HepG2 (cell line): ENCODE results near the gene NRL. TPM values are rescaled to one million over a fixed set of nuclear protein-coding genes. Genes with fewer than 3 reads are reported as not detected.

Source experiments
- AHR ChIP-seq: IDR thresholded peaks from 2 replicates; pipeline ENCODE4 v1.6.1; 2018; ENCODE audit warnings: missing genetic modification reagents, missing compliant biosample characterization
- ARID5B ChIP-seq: IDR thresholded peaks from 2 replicates; pipeline ENCODE4 v1.4.0; 2020; ENCODE audit warnings: mild to moderate bottlenecking, missing genetic modification reagents
- ATF4 ChIP-seq, 2 experiments: fragments of 450-650 bp in 1 of 2; sonication (generic) in 1 of 2; formaldehyde crosslinking; IDR thresholded peaks; 2 replicates each; pipeline versions ENCODE4 v1.5.0 to v1.8.0; 2020 to 2022; ENCODE audit warnings: mild to moderate bottlenecking in 1 of 2, missing genetic modification reagents in 1 of 2
- BCL3 ChIP-seq: sonication (generic); formaldehyde crosslinking; IDR thresholded peaks from 2 replicates; pipeline ENCODE4 v1.5.1; 2020; ENCODE audit warnings: mild to moderate bottlenecking, missing genetic modification reagents, moderate library complexity
- BRCA1 ChIP-seq: sonication (generic); formaldehyde crosslinking; IDR thresholded peaks from 2 replicates; pipeline ENCODE4 v1.4.0; 2020; ENCODE audit warnings: missing genetic modification reagents
- IKZF5 ChIP-seq: IDR thresholded peaks from 2 replicates; pipeline ENCODE4 v1.6.1; 2018; ENCODE audit warnings: missing genetic modification reagents, mild to moderate bottlenecking, missing compliant biosample characterization
- KLF16 ChIP-seq, 2 experiments: sonication (generic) in 1 of 2; formaldehyde crosslinking in 1 of 2; IDR thresholded peaks; 2 replicates each; pipeline versions ENCODE4 v1.6.1 to v1.8.0; 2016 to 2023; ENCODE audit warnings: missing genetic modification reagents in 2 of 2, missing compliant biosample characterization in 1 of 2
- MTF1 ChIP-seq: sonication (generic); formaldehyde crosslinking; IDR thresholded peaks from 2 replicates; pipeline ENCODE4 v1.5.0; 2020; ENCODE audit warnings: missing genetic modification reagents
- RNF2 ChIP-seq: fragments of 450-650 bp; conservative IDR thresholded peaks from 2 replicates; pipeline ENCODE4 v1.6.1; 2016; ENCODE audit warnings: low read depth
- ZBTB10 ChIP-seq: sonication (generic); formaldehyde crosslinking; IDR thresholded peaks from 2 replicates; pipeline ENCODE4 v1.4.0; 2020; ENCODE audit warnings: missing genetic modification reagents, borderline replicate concordance
- ZFP90 ChIP-seq: sonication (generic); formaldehyde crosslinking; IDR thresholded peaks from 2 replicates; pipeline ENCODE4 v1.8.0; 2022; ENCODE audit warnings: missing genetic modification reagents, mild to moderate bottlenecking, inconsistent platforms, borderline replicate concordance
- ZNF235 ChIP-seq: sonication (generic); formaldehyde crosslinking; IDR thresholded peaks from 2 replicates; pipeline ENCODE4 v1.8.1; 2023; ENCODE audit warnings: mild to moderate bottlenecking, missing genetic modification reagents, borderline replicate concordance
- ZNF589 ChIP-seq: sonication (generic); formaldehyde crosslinking; conservative IDR thresholded peaks from 2 replicates; pipeline ENCODE4 v1.8.0; 2022; ENCODE audit warnings: mild to moderate bottlenecking, moderate library complexity, missing genetic modification reagents
- ZNF891 ChIP-seq: sonication (generic); formaldehyde crosslinking; IDR thresholded peaks from 2 replicates; pipeline ENCODE4 v1.5.0; 2020; ENCODE audit warnings: mild to moderate bottlenecking, missing genetic modification reagents
- ZSCAN21 ChIP-seq: sonication (generic); formaldehyde crosslinking; IDR thresholded peaks from 2 replicates; pipeline ENCODE4 v1.8.0; 2022; ENCODE audit warnings: mild to moderate bottlenecking, missing genetic modification reagents, moderate library complexity, borderline replicate concordance
- polyA plus RNA-seq, 8 experiments: library from polyadenylated mRNA; depleted of rRNA in 3 of 8; stranded (reverse) in 7 of 8; unstranded in 1 of 8; fragments of >200 nt; fragmentation: Illumina TruSeq in 4 of 8; extraction: Trizol in 4 of 8; gene quantifications; 2 replicates each; pipeline versions ENCODE4 v1.2.1 to v1.2.3, GENCODE V29; 2011 to 2016; ENCODE audit warnings: low read depth in 4 of 8, missing spikeins in 1 of 8, mixed read lengths in 1 of 8; ENCODE audit not compliant: insufficient read depth in 1 of 8
- total RNA-seq, 5 experiments: library from RNA; depleted of rRNA; stranded (reverse); fragments of >200 nt; fragmentation: Illumina TruSeq; extraction: Trizol; gene quantifications; 2 replicates each; pipeline ENCODE4 v1.2.3, GENCODE V29; 2016; ENCODE audit warnings: low read depth in 1 of 5

Gene NRL
- total and polyA plus RNA-seq, 2 of the 13 experiments (the other 11 are each of a cell fraction or from before 2014, with no cell fraction given) = 2.5 to 4.7 TPM

- TF ChIP-seq ATF4 (CRISPR knock-in tag; IDR thresholded peaks at IDR 0.05) (no peak), MTF1 (CRISPR knock-in tag) (0 out of 2 replicates have a peak, but pooled peaks have one; percentile 16), RNF2 (no peak), ARID5B (CRISPR knock-in tag) (0 out of 2 replicates have a peak, but pooled peaks have one; percentile 11), BCL3 (CRISPR knock-in tag) (no peak), KLF16 (CRISPR knock-in tag; IDR thresholded peaks at IDR 0.05) (no peak), ZFP90 (peak; percentile 55; the same call in 1 of the 2 replicates), ZSCAN21 (CRISPR knock-in tag) (no peak), ZNF891 (CRISPR knock-in tag) (peak; percentile 4; the same call in 1 of the 2 replicates), ZNF589 (CRISPR knock-in tag) (0 out of 2 replicates have a peak, but pooled peaks have one; percentile 31), ZNF235 (0 out of 2 replicates have a peak, but pooled peaks have one; percentile 1), AHR (0 out of 2 replicates have a peak, but pooled peaks have one; percentile 11), IKZF5 (CRISPR knock-in tag) (peak; percentile 3; the same call in 1 of the 2 replicates), ZBTB10 (CRISPR knock-in tag) (peak; percentile 88), BRCA1 (CRISPR knock-in tag) (peak; percentile 10; the same call in 1 of the 2 replicates)
These were observed 33.0 kb downstream of the NRL start (continued) for GRCh38 chr14:24081739-24082211.
